GM19324 (cell line): ENCODE results near the gene ARHGAP5.

ENCODE experiments used
- ATAC-seq: cut with Tn5 transposase; IDR thresholded peaks from one replicate; pipeline ENCODE4 v1.9.1; 2021; ENCODE audit warnings: mild to moderate bottlenecking, moderate library complexity; ENCODE audit not compliant: unreplicated experiment, low FRiP score

ARHGAP5 gene

GRCh38 chr14:32166924-32167323, 89.8 kb downstream of the ARHGAP5 start:
- no peak for ATAC-seq

- ATAC-seq, result no peak
Measured at GRCh38 chr14:32167907-32168306, 90.8 kb downstream of the ARHGAP5 start.

GRCh38 chr14:32169191-32169590, 92.1 kb downstream of the ARHGAP5 start:
- no peak for ATAC-seq

GRCh38 chr14:32171469-32171868, 94.4 kb downstream of the ARHGAP5 start:
- no peak for ATAC-seq

- no peak for ATAC-seq
Measured at GRCh38 chr14:32183151-32184058, 106.3 kb downstream of the ARHGAP5 start.

- no peak for ATAC-seq
Measured at GRCh38 chr14:32185097-32185496, 108.0 kb downstream of the ARHGAP5 start.

- ATAC-seq, result no peak
Measured at GRCh38 chr14:32186248-32186647, 109.1 kb downstream of the ARHGAP5 start.

- ATAC-seq, result no peak
Measured at GRCh38 chr14:32189811-32190210, 112.7 kb downstream of the ARHGAP5 start.

GRCh38 chr14:32190673-32191072, 113.6 kb downstream of the ARHGAP5 start:
- no peak for ATAC-seq

- ATAC-seq, result no peak
Measured at GRCh38 chr14:32192712-32193373, 115.7 kb downstream of the ARHGAP5 start.

- ATAC-seq, result no peak
Measured at GRCh38 chr14:32193532-32193931, 116.4 kb downstream of the ARHGAP5 start.

GRCh38 chr14:32195636-32196035, 118.5 kb downstream of the ARHGAP5 start:
- ATAC-seq, result no peak

GRCh38 chr14:32197919-32198318, 120.8 kb downstream of the ARHGAP5 start:
- peak; percentile 30 for ATAC-seq

GRCh38 chr14:32200368-32201192, 123.5 kb downstream of the ARHGAP5 start:
- no peak for ATAC-seq

GRCh38 chr14:32201193-32201815, 124.2 kb downstream of the ARHGAP5 start:
- peak; percentile 70 for ATAC-seq

- no peak for ATAC-seq
Measured at GRCh38 chr14:32201816-32202490, 124.8 kb downstream of the ARHGAP5 start, which contains the start of gene RNU6-7. Gene RNU6-7, plus strand, starts transcription at chr14:32202045.

GRCh38 chr14:32202491-32202997, 125.4 kb downstream of the ARHGAP5 start:
- ATAC-seq, result no peak

GRCh38 chr14:32202998-32203882, 126.1 kb downstream of the ARHGAP5 start, which contains the start of gene RNU6-8:
Gene RNU6-8, minus strand, starts transcription at chr14:32203269.
- peak; percentile 76 for ATAC-seq
